Endothelial cell of umbilical vein (primary cell): ENCODE results near the gene MICAL3. TPM values are rescaled to one million over a fixed set of nuclear protein-coding genes. Genes with fewer than 3 reads are reported as not detected.
"Not testable (repeated sequence)": the region's sequence is repeated elsewhere in the genome, so short reads cannot be mapped to it uniquely, and the experiment has no call there.

Experiments used
- BruUV-seq: library from RNA; stranded (reverse); fragments of 400-500 nt; replicated peaks from 2 replicates; lab custom pipeline; 2021; lab: Mats Ljungman, UMichigan
- CTCF ChIA-PET: fragments of 300-600, 350-600 bp; sonication (Branson Sonifier 250); formaldehyde crosslinking; loops from one replicate; lab custom pipeline; 2021; ENCODE audit warnings: antibody characterized with exemption, inconsistent platforms; lab: Charles Lee
- POLR2A ChIA-PET: fragments of 300-600, 350-600 bp; sonication (Branson Sonifier 250); formaldehyde crosslinking; loops from one replicate; lab custom pipeline; 2021; ENCODE audit warnings: antibody characterized with exemption, inconsistent platforms; lab: Charles Lee
- DNase-seq: peaks from one replicate; pipeline ENCODE4 v3.0.0-alpha.2; 2011; ENCODE audit warnings: low read depth, low spot score
- FAIRE-seq: peaks from 2 replicates; lab custom pipeline; 2011; peaks lifted over from hg19 to GRCh38; lab: Jason Lieb, UNC
- H2AFZ ChIP-seq: 2 replicates; pipeline ENCODE4 v1.6.0; 2012; ENCODE audit warnings: low read depth, low read length, control low read depth, inconsistent platforms
- H3K27ac ChIP-seq: 2 replicates; pipeline ENCODE4 v1.5.1; 2011; ENCODE audit warnings: low read depth, mild to moderate bottlenecking, control low read depth, low read length, moderate library complexity; ENCODE audit not compliant: insufficient read depth
- H3K27me3 ChIP-seq, 2 experiments: 2 replicates each; pipeline versions ENCODE4 v1.6.0 to v1.6.1; 2011; ENCODE audit warnings: low read length in 2 of 2, mixed read lengths in 1 of 2; ENCODE audit not compliant: control insufficient read depth in 2 of 2, insufficient read depth in 2 of 2
- H3K36me3 ChIP-seq, 2 experiments: 2 replicates in 1 of 2; 3 replicates in 1 of 2; pipeline ENCODE4 v1.5.1; 2011; ENCODE audit warnings: low read length in 2 of 2, mild to moderate bottlenecking in 1 of 2, moderate library complexity in 1 of 2; ENCODE audit not compliant: control insufficient read depth in 2 of 2, insufficient read depth in 2 of 2; ENCODE audit errors: extremely low read depth in 1 of 2
- H3K4me1 ChIP-seq: 3 replicates; pipeline ENCODE4 v1.5.1; 2011; ENCODE audit warnings: mild to moderate bottlenecking, low read length; ENCODE audit not compliant: control insufficient read depth, insufficient read depth; ENCODE audit errors: extremely low read depth
- H3K4me2 ChIP-seq: 2 replicates; pipeline ENCODE4 v1.6.1; 2011; ENCODE audit warnings: low read length, control low read depth, mixed read lengths; ENCODE audit not compliant: insufficient read depth
- H3K4me3 ChIP-seq, 3 experiments: fragments of 200-600 bp in 1 of 3; sonication (generic), shearing (Covaris generic) in 1 of 3; replicated peaks in 1 of 3; 2 replicates each; pipeline ENCODE4 v1.5.1; 2011 to 2016; ENCODE audit warnings: control low read depth in 3 of 3, low read length in 3 of 3, mild to moderate bottlenecking in 2 of 3, inconsistent platforms in 1 of 3, low read depth in 1 of 3, moderate library complexity in 1 of 3; ENCODE audit not compliant: insufficient read depth in 1 of 3
- H3K79me2 ChIP-seq: 2 replicates; pipeline ENCODE4 v1.6.0; 2012; ENCODE audit warnings: low read length, inconsistent platforms; ENCODE audit not compliant: control insufficient read depth, insufficient read depth
- H3K9ac ChIP-seq: replicated peaks from 2 replicates; pipeline ENCODE3; 2011; ENCODE audit warnings: low read length, control low read depth; ENCODE audit not compliant: insufficient read depth; ENCODE audit errors: extremely low read depth
- H3K9me1 ChIP-seq: replicated peaks from 3 replicates; pipeline ENCODE4 v1.6.0; 2011; ENCODE audit warnings: mild to moderate bottlenecking, low read length; ENCODE audit not compliant: control insufficient read depth, insufficient read depth; ENCODE audit errors: extremely low read depth
- H3K9me3 ChIP-seq: replicated peaks from 2 replicates; pipeline ENCODE4 v1.5.1; 2012; ENCODE audit warnings: low read length, inconsistent platforms; ENCODE audit not compliant: control insufficient read depth, insufficient read depth
- H4K20me1 ChIP-seq: replicated peaks from 2 replicates; pipeline ENCODE3; 2011; ENCODE audit warnings: mild to moderate bottlenecking, low read length; ENCODE audit not compliant: control insufficient read depth, insufficient read depth; ENCODE audit errors: extremely low read depth
- CTCF ChIP-seq, 2 donors: IDR thresholded peaks; 1 replicate in 1 of 2; 2 replicates in 1 of 2; pipeline ENCODE4 v1.5.1; 2011; ENCODE audit warnings: low read length in 2 of 2, mild to moderate bottlenecking in 2 of 2, moderate library complexity in 2 of 2, control low read depth in 1 of 2, inconsistent platforms in 1 of 2, low read depth in 1 of 2; ENCODE audit not compliant: insufficient read depth in 1 of 2; ENCODE audit errors: extremely low read depth in 1 of 2
- EZH2 ChIP-seq: IDR thresholded peaks from 2 replicates; pipeline ENCODE4 v1.6.1; 2012; ENCODE audit warnings: borderline replicate concordance, low read depth, mild to moderate bottlenecking, moderate library complexity, low read length, inconsistent platforms; ENCODE audit not compliant: severe bottlenecking
- FOS ChIP-seq: IDR thresholded peaks from 2 replicates; pipeline ENCODE4 v1.6.1; 2011; ENCODE audit warnings: mild to moderate bottlenecking, low read length, moderate library complexity, borderline replicate concordance; ENCODE audit not compliant: insufficient read depth
- GATA2 ChIP-seq: IDR thresholded peaks from 2 replicates; pipeline ENCODE4 v1.7.0; 2011; ENCODE audit warnings: low read depth, mild to moderate bottlenecking, moderate library complexity, mixed read lengths, low read length; ENCODE audit not compliant: insufficient read length, insufficient read depth
- JUN ChIP-seq: IDR thresholded peaks from 2 replicates; pipeline ENCODE4 v1.6.1; 2011; ENCODE audit warnings: borderline replicate concordance, low read depth; ENCODE audit not compliant: insufficient read length, insufficient read depth
- MYC ChIP-seq: IDR thresholded peaks from one replicate; pipeline ENCODE4 v1.6.1; 2011; ENCODE audit warnings: mild to moderate bottlenecking, low read depth, low read length
- POLR2A ChIP-seq: IDR thresholded peaks from 2 replicates; pipeline ENCODE4 v1.6.1; 2012; ENCODE audit warnings: low read depth, mild to moderate bottlenecking, control low read depth, low read length
- POLR2AphosphoS5 ChIP-seq: IDR thresholded peaks from 2 replicates; pipeline ENCODE4 v1.6.1; 2012; ENCODE audit warnings: low read depth, mild to moderate bottlenecking, control low read depth, low read length, moderate library complexity; ENCODE audit not compliant: insufficient read depth
- dilution Hi-C: fragments of 300-500 bp; cut with MboI; formaldehyde crosslinking; loops from one replicate; pipeline ENCODE4 v1.15.0; 2019; ENCODE audit warnings: low sequenced_read_pairs; ENCODE audit not compliant: extremely low pct_ligation_motif_present
- intact Hi-C: fragments of 100-400 bp; cut with micrococcal nuclease; formaldehyde crosslinking; loops from one replicate; pipeline ENCODE4 v1.10.0; 2022
- polyA plus RNA-seq, 4 experiments: library from polyadenylated mRNA; depleted of rRNA in 3 of 4; stranded (reverse) in 3 of 4; unstranded in 1 of 4; fragments of >200 nt; gene quantifications; 2 replicates each; pipeline versions ENCODE4 v1.2.1 to v1.2.3, GENCODE V29; 2011 to 2012; ENCODE audit warnings: missing spikeins in 1 of 4
- total RNA-seq: library from RNA; stranded (reverse); gene quantifications from 2 replicates; pipeline ENCODE4 v1.2.3, GENCODE V29; 2021
- TF ChIP-seq, protein P1 (sequence below): IDR thresholded peaks from 2 replicates; pipeline ENCODE4 v1.6.1; 2011; ENCODE audit not compliant: insufficient read depth, insufficient read length

The MICAL3 gene
- total and polyA plus RNA-seq, 2 donors (not counting 3 experiments of a cell fraction or from before 2014, with no cell fraction given) = 14.5 to 63.7 TPM

DNA sequence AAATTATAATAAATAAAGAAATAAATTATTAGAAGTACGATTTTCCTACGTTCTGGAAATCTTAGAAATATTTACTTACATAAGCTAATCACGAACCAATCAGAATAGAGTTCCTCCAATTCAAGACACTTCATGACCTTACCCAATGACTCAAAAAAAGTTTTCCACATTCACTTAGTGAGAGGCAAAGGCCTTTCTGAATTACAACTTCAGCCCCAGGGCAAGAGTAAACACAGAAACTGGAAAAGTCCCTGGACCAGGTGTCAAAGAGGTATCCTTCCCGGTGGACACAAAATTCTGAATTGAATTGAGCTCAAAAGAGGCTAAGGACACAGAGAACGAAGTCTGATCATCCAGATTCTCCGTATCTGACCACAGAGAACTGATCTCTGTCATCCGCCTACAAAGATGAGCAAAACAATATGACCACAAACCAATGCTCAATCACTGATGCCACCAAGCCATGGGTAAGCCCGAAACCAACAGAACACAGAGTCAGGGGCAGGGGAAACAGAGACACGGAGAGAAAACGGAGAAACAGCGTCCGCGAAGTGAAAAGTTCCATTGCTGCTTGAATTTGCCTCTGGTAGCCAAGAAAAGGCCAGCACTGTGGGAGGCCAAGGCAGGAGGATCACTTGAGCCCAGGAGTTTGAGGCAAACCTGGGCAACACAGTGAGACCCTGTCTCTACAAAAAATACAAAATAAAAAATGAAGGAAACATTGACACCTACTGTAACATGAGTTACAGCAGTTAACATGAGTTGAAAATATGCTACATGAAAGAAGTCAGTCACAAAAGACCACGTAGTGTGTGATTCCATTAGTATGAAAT, 256.9 kb downstream of the MICAL3 start:
- no TSS peak for BruUV-seq
- H3K27me3 ChIP-seq = no peaks in the 10 kb centered on the region
- no peaks in the 10 kb centered on the region for H3K36me3 ChIP-seq
- intact Hi-C loops (no loop called here), dilution Hi-C loops (no loop called here)
- H3K79me2 ChIP-seq = peaks cover 48% of the 10 kb centered on the region
- H3K9me1 ChIP-seq = no peaks in the 10 kb centered on the region
- CTCF ChIA-PET = interaction anchor here (1.3 kb wide), 1 partner anchor 25 kb away, joined by 7 read pairs; no protein-coding TSS in a partner anchor
- TF ChIP-seq EZH2 (no peak), MYC (no peak), POLR2AphosphoS5 (no peak), JUN (no peak), GATA2 (no peak), CTCF (IDR thresholded peaks at IDR 0.05; ENCODE audit: extremely low read depth in 1 of 2, insufficient read depth in 1 of 2, low read depth in 1 of 2, low read length in 2 of 2) (no peak), FOS (no peak), POLR2A (no peak)
- TF ChIP-seq, protein P1, sequence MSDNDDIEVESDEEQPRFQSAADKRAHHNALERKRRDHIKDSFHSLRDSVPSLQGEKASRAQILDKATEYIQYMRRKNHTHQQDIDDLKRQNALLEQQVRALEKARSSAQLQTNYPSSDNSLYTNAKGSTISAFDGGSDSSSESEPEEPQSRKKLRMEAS = no peak
- H2AFZ ChIP-seq = no peak overlapping the region
- peaks cover under 1% of the 10 kb centered on the region for H3K4me1 ChIP-seq
- no peaks in the 10 kb centered on the region for H4K20me1 ChIP-seq
- H3K4me3 ChIP-seq = no peak overlapping the region
- no peak overlapping the region for H3K27ac ChIP-seq
- H3K4me2 ChIP-seq = no peak overlapping the region
- POLR2A ChIA-PET = no interaction called here
- DNase-seq (no peak), FAIRE-seq (no peak)
- no peak overlapping the region for H3K9ac ChIP-seq
- no peaks in the 10 kb centered on the region for H3K9me3 ChIP-seq

- H3K4me2 ChIP-seq, POLR2A ChIA-PET, H3K9ac ChIP-seq, H2AFZ ChIP-seq, FAIRE-seq, H3K36me3 ChIP-seq, dilution Hi-C loops, H4K20me1 ChIP-seq, H3K27me3 ChIP-seq, H3K9me3 ChIP-seq, H3K9me1 ChIP-seq, BruUV-seq, H3K4me3 ChIP-seq, DNase-seq, H3K4me1 ChIP-seq, intact Hi-C loops, H3K27ac ChIP-seq: not testable (repeated sequence)
- CTCF ChIA-PET = interaction anchor here (0.5 to 1.9 kb wide), 7 partner anchors 19 to 311 kb away, joined by 3 to 8 read pairs (median 5); no protein-coding TSS in a partner anchor
- peaks cover 40% of the 10 kb centered on the region for H3K79me2 ChIP-seq
Measured at GRCh38 chr22:17764852-17765251, 259.5 kb downstream of the MICAL3 start.
